ENCODE results near the gene FBXO11. TPM values are rescaled to one million over a fixed set of nuclear protein-coding genes. Genes with fewer than 3 reads are reported as not detected.
"Not testable (repeated sequence)": the region's sequence is repeated elsewhere in the genome, so short reads cannot be mapped to it uniquely, and the experiment has no call there.

The FBXO11 gene
- total and polyA plus RNA-seq, 12 donors, result 21.7 to 61.7 (median 46.6) TPM

DNA sequence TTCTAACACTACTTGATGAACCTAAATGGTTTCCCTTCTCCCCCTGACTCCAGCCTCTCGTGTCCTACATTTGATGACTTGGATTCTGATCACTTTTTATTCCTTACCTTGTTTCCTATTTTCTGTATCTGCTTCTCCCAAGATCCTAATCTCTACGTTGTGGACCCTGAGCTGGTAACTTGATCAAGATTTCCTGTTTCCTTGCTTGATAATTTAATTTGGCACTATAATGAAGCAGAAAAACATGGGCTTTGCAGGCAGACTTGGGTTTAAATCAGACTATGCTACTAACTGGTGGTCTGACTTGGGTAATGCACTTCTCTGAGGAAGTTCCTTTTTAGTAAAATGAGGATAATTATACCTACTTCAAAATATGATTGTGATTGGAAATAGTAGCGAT, 11.7 kb upstream of the FBXO11 start:
- H3K27me3 ChIP-seq, result no peaks in the 10 kb centered on the region
- no peak for DNase-seq
- no peaks in the 10 kb centered on the region for H3K36me3 ChIP-seq (replicated peaks in 1 of 2)
- WGBS, 4 donors, result 75 to 87% (median 81%) methylated on average over 3 of the region's 3 CpGs
- no peaks in the 10 kb centered on the region for H3K4me1 ChIP-seq (replicated peaks in 1 of 2)
- no peak for TF ChIP-seq POLR2A (IDR thresholded peaks at IDR 0.05)
- TF ChIP-seq, protein P1, sequence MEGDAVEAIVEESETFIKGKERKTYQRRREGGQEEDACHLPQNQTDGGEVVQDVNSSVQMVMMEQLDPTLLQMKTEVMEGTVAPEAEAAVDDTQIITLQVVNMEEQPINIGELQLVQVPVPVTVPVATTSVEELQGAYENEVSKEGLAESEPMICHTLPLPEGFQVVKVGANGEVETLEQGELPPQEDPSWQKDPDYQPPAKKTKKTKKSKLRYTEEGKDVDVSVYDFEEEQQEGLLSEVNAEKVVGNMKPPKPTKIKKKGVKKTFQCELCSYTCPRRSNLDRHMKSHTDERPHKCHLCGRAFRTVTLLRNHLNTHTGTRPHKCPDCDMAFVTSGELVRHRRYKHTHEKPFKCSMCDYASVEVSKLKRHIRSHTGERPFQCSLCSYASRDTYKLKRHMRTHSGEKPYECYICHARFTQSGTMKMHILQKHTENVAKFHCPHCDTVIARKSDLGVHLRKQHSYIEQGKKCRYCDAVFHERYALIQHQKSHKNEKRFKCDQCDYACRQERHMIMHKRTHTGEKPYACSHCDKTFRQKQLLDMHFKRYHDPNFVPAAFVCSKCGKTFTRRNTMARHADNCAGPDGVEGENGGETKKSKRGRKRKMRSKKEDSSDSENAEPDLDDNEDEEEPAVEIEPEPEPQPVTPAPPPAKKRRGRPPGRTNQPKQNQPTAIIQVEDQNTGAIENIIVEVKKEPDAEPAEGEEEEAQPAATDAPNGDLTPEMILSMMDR (IDR thresholded peaks at IDR 0.05), result no peak
- intact Hi-C loops (cut with DNase I), result no loop called here
- no peaks in the 10 kb centered on the region for H3K9me3 ChIP-seq (replicated peaks in 1 of 3)
- H3K4me3 ChIP-seq, result no peak overlapping the region
- H3K27ac ChIP-seq, result no peak overlapping the region

DNA sequence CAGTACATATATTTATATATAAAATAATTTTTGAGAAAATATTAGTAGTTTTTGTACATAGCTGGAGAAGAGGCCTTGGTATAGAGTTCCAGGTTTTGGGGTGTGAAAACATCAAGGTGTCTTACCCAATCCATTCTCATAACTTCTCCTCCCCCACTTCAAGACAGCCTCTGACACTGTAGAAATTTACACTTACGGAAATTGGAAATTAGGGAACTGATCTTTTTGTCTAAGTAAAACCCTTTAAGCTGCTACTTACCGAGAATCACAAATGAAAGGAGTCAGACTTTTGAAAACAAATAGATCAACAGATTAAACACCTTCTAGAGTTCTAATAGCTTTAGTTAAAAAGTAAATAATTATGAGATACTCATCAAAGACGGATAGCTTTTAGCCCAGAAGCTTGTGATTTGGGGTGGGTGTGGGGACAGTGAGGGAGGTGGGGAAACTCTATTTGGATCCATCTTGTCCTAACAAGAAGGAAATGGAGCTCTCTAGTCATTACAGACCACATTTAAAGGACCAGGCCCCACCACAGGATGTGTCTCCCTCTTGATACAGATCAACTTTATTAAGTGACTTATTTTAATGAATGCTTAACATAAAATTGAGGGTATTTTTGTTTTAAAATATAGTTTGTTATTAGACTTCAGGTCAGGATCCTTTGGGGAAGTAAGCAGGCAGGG, 11.1 kb upstream of the FBXO11 start:
- Histone ChIP-seq H3K9me3 (replicated peaks in 1 of 3) (no peaks in the 10 kb centered on the region), H3K4me1 (replicated peaks in 1 of 2) (no peaks in the 10 kb centered on the region), H3K27me3 (no peaks in the 10 kb centered on the region), H3K27ac (no peak overlapping the region), H3K4me3 (no peak overlapping the region), H3K36me3 (replicated peaks in 1 of 2) (no peaks in the 10 kb centered on the region)
- TF ChIP-seq, protein P1 (IDR thresholded peaks at IDR 0.05), result no peak
- no peak for TF ChIP-seq POLR2A (IDR thresholded peaks at IDR 0.05)
- 75 to 87% (median 83%) methylated on average over 3 of the region's 3 CpGs for WGBS, 4 donors
- no peak for DNase-seq
- intact Hi-C loops (cut with DNase I), result no loop called here

DNA sequence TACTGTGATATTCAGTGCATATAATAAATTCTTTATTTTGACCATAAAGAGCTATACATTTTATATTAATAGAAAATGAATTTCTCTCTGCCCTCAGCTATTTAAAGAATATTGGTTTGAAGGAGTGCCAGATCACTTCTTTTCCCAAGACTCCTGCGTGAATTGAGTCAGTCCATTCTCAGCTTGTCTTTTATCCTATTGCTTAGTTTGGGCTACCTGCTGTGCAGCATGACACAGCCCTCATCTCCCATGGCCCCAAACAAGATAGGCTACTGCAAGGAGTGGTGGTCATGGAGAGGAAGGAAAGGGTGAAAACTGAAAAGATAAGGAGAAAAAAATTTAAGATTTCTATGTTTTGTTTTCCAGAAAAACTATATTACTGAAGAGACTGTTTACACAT, 10.1 kb upstream of the FBXO11 start:
- Histone ChIP-seq H3K4me3 (no peak overlapping the region), H3K36me3 (replicated peaks in 1 of 2) (no peaks in the 10 kb centered on the region), H3K4me1 (replicated peaks in 1 of 2) (no peaks in the 10 kb centered on the region), H3K9me3 (replicated peaks in 1 of 3) (no peaks in the 10 kb centered on the region), H3K27me3 (no peaks in the 10 kb centered on the region), H3K27ac (no peak overlapping the region)
- 42 to 94% (median 88%) methylated on average over 1 of the region's 1 CpG for WGBS, 4 donors
- no peak for DNase-seq
- TF ChIP-seq, protein P1 (IDR thresholded peaks at IDR 0.05), result no peak
- TF ChIP-seq POLR2A (IDR thresholded peaks at IDR 0.05), result no peak
- intact Hi-C loops (cut with DNase I), result no loop called here

DNA sequence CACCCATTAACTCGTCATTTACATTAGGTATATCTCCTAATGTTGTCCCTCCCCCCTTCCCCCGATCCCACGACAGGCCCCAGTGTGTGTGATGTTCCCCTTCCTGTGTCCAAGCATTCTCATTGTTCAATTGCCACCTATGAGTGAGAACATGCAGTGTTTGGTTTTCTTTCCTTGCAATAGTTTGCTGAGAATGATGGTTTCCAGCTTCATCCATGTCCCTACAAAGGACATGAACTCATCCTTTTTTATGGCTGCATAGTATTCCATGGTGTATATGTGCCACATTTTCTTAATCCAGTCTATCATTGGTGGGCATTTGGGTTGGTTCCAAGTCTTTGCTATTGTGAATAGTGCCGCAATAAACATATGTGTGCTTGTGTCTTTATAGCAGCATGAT, 4.4 kb upstream of the FBXO11 start:
- H3K27ac ChIP-seq; DNase-seq; H3K36me3 ChIP-seq (replicated peaks in 1 of 2); H3K9me3 ChIP-seq (replicated peaks in 1 of 3); H3K27me3 ChIP-seq; H3K4me1 ChIP-seq (replicated peaks in 1 of 2); H3K4me3 ChIP-seq; intact Hi-C loops (cut with DNase I): not testable (repeated sequence)
- WGBS, 4 donors, result 88 to 95% (median 92%) methylated on average over 4 of the region's 4 CpGs

DNA sequence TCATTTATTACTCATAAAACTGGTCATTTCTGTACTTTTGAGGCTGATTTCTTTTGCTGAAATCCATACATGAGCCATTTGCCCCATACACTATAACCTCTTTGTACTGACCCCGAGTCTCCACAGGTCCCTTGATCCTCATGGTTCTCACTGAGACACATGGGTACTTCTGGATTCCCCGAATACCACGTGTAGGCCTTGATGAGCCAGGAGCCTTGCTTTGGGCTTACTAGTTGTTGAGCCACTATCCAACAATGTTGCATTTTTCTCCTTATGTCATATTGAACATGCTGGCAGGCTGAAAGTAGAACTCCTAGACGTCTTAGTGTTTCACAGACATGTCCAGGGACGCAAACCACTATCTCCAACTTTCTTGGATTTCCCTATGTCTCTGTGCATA, 2.4 kb upstream of the FBXO11 start:
- no peaks in the 10 kb centered on the region for H3K9me3 ChIP-seq (replicated peaks in 1 of 3)
- WGBS, 4 donors, result 87 to 94% (median 89%) methylated on average over 5 of the region's 5 CpGs
- no peaks in the 10 kb centered on the region for H3K4me1 ChIP-seq (replicated peaks in 1 of 2)
- TF ChIP-seq, protein P1 (IDR thresholded peaks at IDR 0.05), result no peak
- TF ChIP-seq POLR2A (IDR thresholded peaks at IDR 0.05), result no peak
- no peaks in the 10 kb centered on the region for H3K27me3 ChIP-seq
- DNase-seq, result no peak
- no peak overlapping the region for H3K4me3 ChIP-seq
- H3K27ac ChIP-seq, result no peak overlapping the region
- intact Hi-C loops (cut with DNase I), result loop anchor here (10.0 kb wide), 4 partner anchors 54 to 516 kb away; partner anchors contain the start of gene MSH6 (in 1 of the 2)
- H3K36me3 ChIP-seq (replicated peaks in 1 of 2), result no peaks in the 10 kb centered on the region

Measured in adrenal gland (tissue), 12 donors.